H9 (cell line): ENCODE measurements around the gene TANC2. TPM values are rescaled to one million over a fixed set of nuclear protein-coding genes. Genes with fewer than 3 reads are reported as not detected.

Source experiments
- DNase-seq: peaks from one replicate; pipeline ENCODE4 v3.0.0-alpha.2; 2017
- H2AFZ ChIP-seq: one replicate; pipeline ENCODE4 v1.6.1; 2013; ENCODE audit warnings: mild to moderate bottlenecking, low read length, control low read depth, moderate library complexity
- H2AK5ac ChIP-seq: 2 replicates; pipeline ENCODE4 v1.6.1; 2013; ENCODE audit warnings: low read length, control low read depth, mixed read lengths; ENCODE audit not compliant: insufficient read length
- H2BK120ac ChIP-seq: one replicate; pipeline ENCODE4 v1.6.1; 2013; ENCODE audit warnings: low read depth, mild to moderate bottlenecking, low read length, control low read depth, inconsistent platforms; ENCODE audit not compliant: poor library complexity, severe bottlenecking
- H2BK12ac ChIP-seq: 2 replicates; pipeline ENCODE4 v1.6.1; 2013; ENCODE audit warnings: low read length, control low read depth, mixed read lengths, low read depth; ENCODE audit not compliant: insufficient read length
- H2BK15ac ChIP-seq: 2 replicates; pipeline ENCODE4 v1.6.1; 2013; ENCODE audit warnings: low read depth, low read length, control low read depth
- H2BK20ac ChIP-seq: one replicate; pipeline ENCODE4 v1.6.1; 2013; ENCODE audit warnings: low read depth, mild to moderate bottlenecking, low read length, control low read depth, inconsistent platforms; ENCODE audit not compliant: poor library complexity, severe bottlenecking
- H2BK5ac ChIP-seq: 2 replicates; pipeline ENCODE4 v1.6.1; 2013; ENCODE audit warnings: low read length, control low read depth, mixed read lengths; ENCODE audit not compliant: insufficient read length
- H3K14ac ChIP-seq: 2 replicates; pipeline ENCODE4 v1.6.1; 2013; ENCODE audit warnings: low read length, control low read depth; ENCODE audit not compliant: insufficient read depth
- H3K18ac ChIP-seq: 2 replicates; pipeline ENCODE4 v1.6.1; 2013; ENCODE audit warnings: low read depth, mild to moderate bottlenecking, mixed read lengths, low read length, control low read depth; ENCODE audit not compliant: insufficient read length
- H3K23ac ChIP-seq: 2 replicates; pipeline ENCODE4 v1.6.1; 2013; ENCODE audit warnings: low read length, control low read depth, mixed read lengths, low read depth; ENCODE audit not compliant: insufficient read length
- H3K23me2 ChIP-seq: 2 replicates; pipeline ENCODE4 v1.6.1; 2013; ENCODE audit warnings: low read depth, mild to moderate bottlenecking, mixed read lengths, low read length, control low read depth; ENCODE audit not compliant: insufficient read length, poor library complexity, severe bottlenecking
- H3K27ac ChIP-seq: 2 replicates; pipeline ENCODE4 v1.5.1; 2013; ENCODE audit warnings: low read length, control low read depth, mixed read lengths, low read depth; ENCODE audit not compliant: insufficient read length
- H3K27me3 ChIP-seq: 2 replicates; pipeline ENCODE4 v1.6.1; 2013; ENCODE audit warnings: low read length, control low read depth, inconsistent platforms; ENCODE audit not compliant: insufficient read depth
- H3K4ac ChIP-seq: 2 replicates; pipeline ENCODE4 v1.6.1; 2013; ENCODE audit warnings: low read depth, mild to moderate bottlenecking, control low read depth, inconsistent platforms, low read length, moderate library complexity
- H3K4me1 ChIP-seq: 2 replicates; pipeline ENCODE4 v1.6.1; 2013; ENCODE audit warnings: low read length, control low read depth, inconsistent platforms; ENCODE audit not compliant: insufficient read depth
- H3K4me2 ChIP-seq: 2 replicates; pipeline ENCODE4 v1.6.1; 2013; ENCODE audit warnings: low read length, control low read depth, mixed read lengths; ENCODE audit not compliant: insufficient read length, insufficient read depth
- H3K56ac ChIP-seq: 2 replicates; pipeline ENCODE4 v1.6.1; 2013; ENCODE audit warnings: low read depth, mild to moderate bottlenecking, mixed read lengths, low read length, control low read depth; ENCODE audit not compliant: insufficient read length
- H3K79me1 ChIP-seq: 2 replicates; pipeline ENCODE4 v1.6.1; 2013; ENCODE audit warnings: low read depth, mild to moderate bottlenecking, moderate library complexity, low read length, control low read depth, inconsistent platforms; ENCODE audit not compliant: insufficient read depth, poor library complexity, severe bottlenecking
- H3K79me2 ChIP-seq: 2 replicates; pipeline ENCODE4 v1.6.1; 2013; ENCODE audit warnings: low read length, control low read depth, inconsistent platforms; ENCODE audit not compliant: insufficient read depth
- H3K9ac ChIP-seq: 2 replicates; pipeline ENCODE4 v1.6.1; 2013; ENCODE audit warnings: low read length, control low read depth, mixed read lengths; ENCODE audit not compliant: insufficient read length; ENCODE audit errors: extremely low read depth
- H3K9me3 ChIP-seq: one replicate; pipeline ENCODE4 v1.6.1; 2013; ENCODE audit warnings: low read depth, low read length, inconsistent platforms; ENCODE audit not compliant: control insufficient read depth
- H3T11ph ChIP-seq: one replicate; pipeline ENCODE4 v1.6.1; 2013; ENCODE audit warnings: mild to moderate bottlenecking, low read length, control low read depth, inconsistent platforms
- H4K20me1 ChIP-seq: one replicate; pipeline ENCODE4 v1.6.1; 2013; ENCODE audit not compliant: control insufficient read depth, insufficient read length, insufficient read depth
- H4K5ac ChIP-seq: 2 replicates; pipeline ENCODE4 v1.6.1; 2013; ENCODE audit warnings: low read depth, mild to moderate bottlenecking, mixed read lengths, low read length, control low read depth; ENCODE audit not compliant: insufficient read length
- H4K8ac ChIP-seq: replicated peaks from 2 replicates; pipeline ENCODE4 v1.6.1; 2013; ENCODE audit warnings: low read length, control low read depth, mixed read lengths, low read depth; ENCODE audit not compliant: insufficient read length
- H4K91ac ChIP-seq: 2 replicates; pipeline ENCODE4 v1.6.1; 2013; ENCODE audit warnings: low read depth, mild to moderate bottlenecking, moderate library complexity, mixed read lengths, low read length, control low read depth; ENCODE audit not compliant: insufficient read length
- H3K27ac Mint-ChIP-seq, 3 experiments: 2 replicates in 2 of 3; 3 replicates in 1 of 3; pipeline ENCODE4 v1.8.0; 2020 to 2021; ENCODE audit warnings: mixed read lengths in 3 of 3, mild to moderate bottlenecking in 1 of 3, moderate library complexity in 1 of 3
- H3K27me3 Mint-ChIP-seq: 2 replicates; pipeline ENCODE4 v1.8.0; 2021; ENCODE audit warnings: low read depth, mild to moderate bottlenecking, moderate library complexity, mixed read lengths
- H3K36me3 Mint-ChIP-seq, 3 experiments: 2 replicates in 2 of 3; 3 replicates in 1 of 3; pipeline ENCODE4 v1.8.0; 2020 to 2021; ENCODE audit warnings: low read depth in 3 of 3, mixed read lengths in 3 of 3; ENCODE audit not compliant: insufficient read depth in 1 of 3
- H3K4me1 Mint-ChIP-seq, 2 experiments: 2 replicates each; pipeline ENCODE4 v1.8.0; 2020; ENCODE audit warnings: mixed read lengths in 2 of 2
- H3K4me3 Mint-ChIP-seq, 2 experiments: 2 replicates in 1 of 2; 3 replicates in 1 of 2; pipeline ENCODE4 v1.8.0; 2020 to 2021; ENCODE audit warnings: mild to moderate bottlenecking in 2 of 2, mixed read lengths in 2 of 2, moderate library complexity in 1 of 2
- H3K9me3 Mint-ChIP-seq, 2 experiments: 2 replicates in 1 of 2; 3 replicates in 1 of 2; pipeline ENCODE4 v1.8.0; 2020; ENCODE audit warnings: mild to moderate bottlenecking in 2 of 2, mixed read lengths in 2 of 2, moderate library complexity in 1 of 2
- WGBS: extraction: QIAGEN DNeasy Blood & Tissue Kit; methylation state at CpG from one replicate; pipeline ENCODE4 v1.1.7; 2013; ENCODE audit warnings: missing lambda C conversion rate, low lambda C conversion rate, mixed read lengths; ENCODE audit not compliant: insufficient read length; ENCODE audit errors: extremely low coverage; 5-methylcytosine and 5-hydroxymethylcytosine counted together
- total RNA-seq: library from RNA; stranded (reverse); gene quantifications from 2 replicates; pipeline ENCODE4 v1.2.1, GENCODE V29; 2021
- TF ChIP-seq, protein P1 (sequence below): fragments of 200-600 bp; sonication (generic); conservative IDR thresholded peaks from 3 replicates; pipeline ENCODE4 v1.8.0; 2021; ENCODE audit warnings: antibody characterized with exemption, mild to moderate bottlenecking

TANC2 gene
- total RNA-seq, 1 experiment from 2014 or later = 7.3 TPM

DNA sequence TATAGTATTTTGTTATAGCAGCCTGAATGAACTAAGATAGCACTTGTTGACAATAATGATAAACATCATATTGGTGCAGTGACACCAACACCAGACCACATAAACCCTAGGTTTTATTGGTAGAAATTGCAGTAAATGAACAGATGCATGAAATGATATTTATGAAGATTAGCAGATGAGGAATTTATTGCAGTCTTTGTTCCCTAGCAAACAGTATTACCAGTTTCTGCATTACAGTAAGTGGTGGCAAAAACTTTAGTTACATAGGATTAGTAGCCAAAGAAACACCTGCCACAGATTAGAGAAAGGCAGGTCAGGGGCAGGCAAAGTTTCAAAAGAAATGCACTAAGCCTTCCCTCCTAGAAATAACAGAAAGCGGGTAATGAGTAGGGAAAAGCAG is 17.7 kb upstream of the TANC2 start:
- Histone ChIP-seq H3K4me1 (no peaks in the 10 kb centered on the region), H3K9ac (no peak overlapping the region), H2AK5ac (no peak overlapping the region), H2BK120ac (no peak overlapping the region), H3K56ac (no peak overlapping the region), H2AFZ (no peak overlapping the region), H2BK15ac (no peak overlapping the region), H3K27me3 (no peaks in the 10 kb centered on the region), H3K14ac (no peak overlapping the region), H3K9me3 (no peaks in the 10 kb centered on the region), H4K91ac (no peak overlapping the region), H3K18ac (no peak overlapping the region), H3T11ph (no peak overlapping the region), H2BK12ac (no peak overlapping the region), H3K4ac (no peak overlapping the region), H4K8ac (no peak overlapping the region), H3K27ac (no peak overlapping the region), H3K23ac (no peak overlapping the region), H2BK5ac (no peak overlapping the region), H4K5ac (no peak overlapping the region), H2BK20ac (no peak overlapping the region), H4K20me1 (no peaks in the 10 kb centered on the region), H3K4me2 (no peak overlapping the region), H3K23me2 (no peaks in the 10 kb centered on the region), H3K79me1 (no peaks in the 10 kb centered on the region), H3K79me2 (no peaks in the 10 kb centered on the region)
- Mint-ChIP-seq H3K9me3 (no peaks in the 10 kb centered on the region), H3K27me3 (no peaks in the 10 kb centered on the region; the same call in 1 of the 2 replicates), H3K27ac (no peak overlapping the region), H3K4me3 (no peak overlapping the region), H3K4me1 (peaks cover 0 to 5% of the 10 kb centered on the region in 2 experiments; a peak in 2 of 4 replicates), H3K36me3 (no peaks in the 10 kb centered on the region)
- DNase-seq = no peak
- WGBS = no CpG with 5 or more reads among the region's 1 CpG
- TF ChIP-seq, protein P1, sequence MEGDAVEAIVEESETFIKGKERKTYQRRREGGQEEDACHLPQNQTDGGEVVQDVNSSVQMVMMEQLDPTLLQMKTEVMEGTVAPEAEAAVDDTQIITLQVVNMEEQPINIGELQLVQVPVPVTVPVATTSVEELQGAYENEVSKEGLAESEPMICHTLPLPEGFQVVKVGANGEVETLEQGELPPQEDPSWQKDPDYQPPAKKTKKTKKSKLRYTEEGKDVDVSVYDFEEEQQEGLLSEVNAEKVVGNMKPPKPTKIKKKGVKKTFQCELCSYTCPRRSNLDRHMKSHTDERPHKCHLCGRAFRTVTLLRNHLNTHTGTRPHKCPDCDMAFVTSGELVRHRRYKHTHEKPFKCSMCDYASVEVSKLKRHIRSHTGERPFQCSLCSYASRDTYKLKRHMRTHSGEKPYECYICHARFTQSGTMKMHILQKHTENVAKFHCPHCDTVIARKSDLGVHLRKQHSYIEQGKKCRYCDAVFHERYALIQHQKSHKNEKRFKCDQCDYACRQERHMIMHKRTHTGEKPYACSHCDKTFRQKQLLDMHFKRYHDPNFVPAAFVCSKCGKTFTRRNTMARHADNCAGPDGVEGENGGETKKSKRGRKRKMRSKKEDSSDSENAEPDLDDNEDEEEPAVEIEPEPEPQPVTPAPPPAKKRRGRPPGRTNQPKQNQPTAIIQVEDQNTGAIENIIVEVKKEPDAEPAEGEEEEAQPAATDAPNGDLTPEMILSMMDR = no peak
